Spleen (tissue), 11 donors: ENCODE results near the gene FAM107A. TPM values are rescaled to one million over a fixed set of nuclear protein-coding genes. Genes with fewer than 3 reads are reported as not detected.

Experiments
- DNase-seq: peaks from one replicate; pipeline ENCODE4 v3.0.0-alpha.2; 2020
- H3K27ac ChIP-seq, 8 donors: fragments of 200-600 bp; sonication (generic) in 7 of 8; 1 replicate in 4 of 8; 2 replicates in 4 of 8; pipeline versions ENCODE4 v1.5.0 to v1.8.0; 2016 to 2021; ENCODE audit warnings: inconsistent platforms in 4 of 8, mild to moderate bottlenecking in 4 of 8, moderate library complexity in 1 of 8
- H3K27me3 ChIP-seq, 7 donors: fragments of 200-600 bp; sonication (generic) in 6 of 7; replicated peaks in 1 of 7; 1 replicate in 4 of 7; 2 replicates in 3 of 7; pipeline versions ENCODE4 v1.5.0 to v1.8.0; 2016 to 2021; ENCODE audit warnings: inconsistent platforms in 3 of 7, mild to moderate bottlenecking in 1 of 7
- H3K36me3 ChIP-seq, 6 donors: fragments of 200-600 bp; sonication (generic) in 5 of 6; 1 replicate in 4 of 6; 2 replicates in 2 of 6; pipeline versions ENCODE4 v1.5.0 to v1.8.0; 2016 to 2021; ENCODE audit warnings: inconsistent platforms in 2 of 6
- H3K4me1 ChIP-seq, 6 donors: fragments of 200-600 bp; sonication (generic) in 5 of 6; 1 replicate in 3 of 6; 2 replicates in 3 of 6; pipeline versions ENCODE4 v1.5.0 to v1.8.0; 2016 to 2021; ENCODE audit warnings: inconsistent platforms in 3 of 6
- H3K4me3 ChIP-seq, 8 donors: fragments of 200-600 bp; sonication (generic) in 7 of 8; 1 replicate in 4 of 8; 2 replicates in 4 of 8; pipeline versions ENCODE4 v1.5.0 to v1.8.0; 2016 to 2021; ENCODE audit warnings: inconsistent platforms in 4 of 8, mild to moderate bottlenecking in 4 of 8, moderate library complexity in 2 of 8
- H3K9me3 ChIP-seq, 8 donors: fragments of 200-600 bp; sonication (generic) in 7 of 8; 1 replicate in 4 of 8; 2 replicates in 4 of 8; pipeline versions ENCODE4 v1.5.0 to v1.8.0; 2016 to 2021; ENCODE audit warnings: inconsistent platforms in 4 of 8
- CTCF ChIP-seq, 11 experiments: fragments of 200-600 bp in 7 of 11; fragments of 450-650 bp in 4 of 11; sonication (generic) in 4 of 11; IDR thresholded peaks in 8 of 11; conservative IDR thresholded peaks in 3 of 11; 1 replicate in 7 of 11; 2 replicates in 4 of 11; pipeline versions ENCODE4 v1.4.0 to v1.8.0; 2016 to 2021; ENCODE audit warnings: antibody characterized with exemption in 11 of 11, inconsistent platforms in 4 of 11, mild to moderate bottlenecking in 1 of 11
- POLR2A ChIP-seq, 3 donors: fragments of 450-650 bp; IDR thresholded peaks; one replicate each; pipeline ENCODE4 v1.5.1; 2017; ENCODE audit warnings: antibody characterized with exemption in 3 of 3, mild to moderate bottlenecking in 1 of 3
- POLR2AphosphoS5 ChIP-seq, 3 donors: sonication (generic); formaldehyde crosslinking; IDR thresholded peaks; one replicate each; pipeline ENCODE4 v1.5.1; 2017; ENCODE audit warnings: antibody characterized with exemption in 3 of 3
- WGBS, 5 donors: extraction: QIAGEN DNeasy Blood & Tissue Kit in 3 of 5; methylation state at CpG; one replicate each; pipeline versions ENCODE4 v1.1.5 to v1.1.7; 2013 to 2018; 5-methylcytosine and 5-hydroxymethylcytosine counted together
- intact Hi-C: fragments of 100-400 bp; cut with DNase I; formaldehyde crosslinking; loops from one replicate; pipeline ENCODE4 v1.15.0; 2023; ENCODE audit warnings: low total_unique reads
- polyA plus RNA-seq, 3 donors: library from polyadenylated mRNA; stranded (reverse); fragments of 200-250 nt; gene quantifications; one replicate each; pipeline ENCODE4 v1.2.1, GENCODE V29; 2013
- total RNA-seq, 7 donors: library from RNA; depleted of rRNA in 3 of 7; stranded (reverse); fragments of >200 nt in 3 of 7; fragmentation: NEBNext Ultra II Directional in 4 of 7; extraction: Animal tissue kit (Norgen Biotek cat#: 25700) in 4 of 7; gene quantifications; one replicate each; pipeline versions ENCODE4 v1.1.0 to v1.2.1, GENCODE V29; 2016 to 2021
- donor health status: healthy with polysubstance abuse.
- donor health status: DM: no; HTN: no; CAD: no; lungs with moderate emphysema.
- donor health status: DM: no; HTN: no; CAD: no.
- donor health status: Bipolar disorder and iron deficiency.
- donor health status: healthy.
- donor health status: DM: no; HTN: no; CAD: no.
- donor health status: DM: yes; HTN: yes; CAD: no.

FAM107A gene
- total and polyA plus RNA-seq, 10 donors: 5.7 to 47.7 (median 27.0) TPM

- H3K36me3 ChIP-seq: no peaks in the 10 kb centered on the region
- H3K4me3 ChIP-seq: no peak overlapping the region
- peaks cover 0 to 14% (median 0%) of the 10 kb centered on the region in 8 donors for H3K9me3 ChIP-seq
- no peak for DNase-seq
- WGBS, 5 donors: 68 to 92% (median 85%) methylated on average over 2 of the region's 2 CpGs
- TF ChIP-seq CTCF (IDR thresholded peaks at IDR 0.05 in 8 of 11, conservative IDR thresholded peaks at IDR 0.05 in 3 of 11) (no peak), POLR2A (IDR thresholded peaks at IDR 0.05) (no peak), POLR2AphosphoS5 (IDR thresholded peaks at IDR 0.05) (no peak)
- H3K27ac ChIP-seq: no peak overlapping the region
- H3K4me1 ChIP-seq: no peaks in the 10 kb centered on the region
- no peaks in the 10 kb centered on the region for H3K27me3 ChIP-seq
- intact Hi-C loops: no loop called here
Observed at GRCh38 chr3:58555203-58555602, 22.0 kb downstream of the FAM107A start.

- no peak overlapping the region for H3K4me3 ChIP-seq
- WGBS, 5 donors: 83 to 96% (median 92%) methylated on average over 1 of the region's 1 CpG
- no peak overlapping the region for H3K27ac ChIP-seq
- no peak for TF ChIP-seq POLR2A (IDR thresholded peaks at IDR 0.05)
- H3K9me3 ChIP-seq: peaks cover 0 to 14% (median 0%) of the 10 kb centered on the region in 8 donors
- H3K27me3 ChIP-seq: no peaks in the 10 kb centered on the region
- DNase-seq: no peak
- no peaks in the 10 kb centered on the region for H3K4me1 ChIP-seq
- intact Hi-C loops: no loop called here
- no peaks in the 10 kb centered on the region for H3K36me3 ChIP-seq
Observed at GRCh38 chr3:58553003-58553402, 24.2 kb downstream of the FAM107A start.

- WGBS, 5 donors: 81 to 91% (median 86%) methylated on average over 4 of the region's 4 CpGs
- H3K36me3 ChIP-seq: no peaks in the 10 kb centered on the region
- no peak overlapping the region for H3K27ac ChIP-seq
- no peak for DNase-seq
- no peaks in the 10 kb centered on the region for H3K27me3 ChIP-seq
- no peak overlapping the region for H3K4me3 ChIP-seq
- H3K9me3 ChIP-seq: peaks cover 0 to 14% (median 0%) of the 10 kb centered on the region in 8 donors
- intact Hi-C loops: no loop called here
- no peaks in the 10 kb centered on the region for H3K4me1 ChIP-seq
- TF ChIP-seq POLR2AphosphoS5 (IDR thresholded peaks at IDR 0.05) (no peak), POLR2A (IDR thresholded peaks at IDR 0.05) (no peak)
Observed at GRCh38 chr3:58551636-58552180, 25.5 kb downstream of the FAM107A start.

- intact Hi-C loops: no loop called here
- TF ChIP-seq POLR2AphosphoS5 (IDR thresholded peaks at IDR 0.05) (no peak), CTCF (IDR thresholded peaks at IDR 0.05 in 8 of 11, conservative IDR thresholded peaks at IDR 0.05 in 3 of 11) (no peak), POLR2A (IDR thresholded peaks at IDR 0.05) (no peak)
- Histone ChIP-seq H3K36me3 (no peaks in the 10 kb centered on the region), H3K27ac (no peak overlapping the region), H3K9me3 (no peaks in the 10 kb centered on the region), H3K4me3 (no peak overlapping the region), H3K4me1 (no peaks in the 10 kb centered on the region), H3K27me3 (no peaks in the 10 kb centered on the region)
- WGBS, 5 donors: 92 to 97% (median 93%) methylated on average over 3 of the region's 3 CpGs
- DNase-seq: no peak
Observed at GRCh38 chr3:58544541-58544940, 32.6 kb downstream of the FAM107A start.

GRCh38 chr3:58540176-58540858 lies 36.9 kb downstream of the FAM107A start:
- no peak overlapping the region for H3K27ac ChIP-seq
- H3K36me3 ChIP-seq: no peaks in the 10 kb centered on the region
- H3K4me3 ChIP-seq: no peak overlapping the region
- DNase-seq: no peak
- H3K4me1 ChIP-seq: peaks cover 0 to 24% (median 5%) of the 10 kb centered on the region in 6 donors
- intact Hi-C loops: no loop called here
- WGBS, 5 donors: 88 to 94% (median 89%) methylated on average over 8 of the region's 8 CpGs
- no peaks in the 10 kb centered on the region for H3K27me3 ChIP-seq
- H3K9me3 ChIP-seq: no peaks in the 10 kb centered on the region
- TF ChIP-seq POLR2A (IDR thresholded peaks at IDR 0.05) (no peak), POLR2AphosphoS5 (IDR thresholded peaks at IDR 0.05) (no peak), CTCF (IDR thresholded peaks at IDR 0.05 in 8 of 11, conservative IDR thresholded peaks at IDR 0.05 in 3 of 11) (no peak)
